RWPE1 (cell line): ENCODE data around the gene MASP1.

Experiments
- CTCF ChIA-PET: fragments of 350-600 bp; sonication (Branson Sonifier 250); formaldehyde crosslinking; extraction: SDS; loops from one replicate; lab custom pipeline; 2021; lab: Yijun Ruan, JAX
- POLR2A ChIA-PET: fragments of 400-600 bp; formaldehyde crosslinking; extraction: SDS; loops from one replicate; lab custom pipeline; 2020; ENCODE audit warnings: antibody characterized with exemption; ENCODE audit not compliant: low non-redundant PET; lab: Yijun Ruan, JAX
- DNase-seq: peaks from one replicate; pipeline ENCODE4 v3.0.0; 2012; ENCODE audit warnings: low spot score
- H3K27ac ChIP-seq: fragments of 450-650 bp; 2 replicates; pipeline ENCODE4 v1.5.1; 2017
- CTCF ChIP-seq: fragments of 450-650 bp; conservative IDR thresholded peaks from 2 replicates; pipeline ENCODE4 v1.5.1; 2017; ENCODE audit warnings: low read depth, mild to moderate bottlenecking

The MASP1 gene

GRCh38 chr3:187257471-187257870, 34.1 kb downstream of the MASP1 start:
- no peak for TF ChIP-seq CTCF
- no peak overlapping the region for H3K27ac ChIP-seq
- DNase-seq, result no peak
- CTCF ChIA-PET, result interaction anchor here (0.8 kb wide), 1 partner anchor 16 kb away, joined by 4 read pairs; no protein-coding TSS in a partner anchor
- POLR2A ChIA-PET, result no interaction called here

- TF ChIP-seq CTCF, result no peak
- H3K27ac ChIP-seq, result no peak overlapping the region
- CTCF ChIA-PET, result interaction anchor here (0.6 to 0.7 kb wide), 3 partner anchors 8 to 91 kb away, joined by 3 to 4 read pairs (median 3); no protein-coding TSS in a partner anchor
- no peak for DNase-seq
- POLR2A ChIA-PET, result no interaction called here
Observed at GRCh38 chr3:187256051-187256616, 35.4 kb downstream of the MASP1 start.

GRCh38 chr3:187255314-187255713, 36.2 kb downstream of the MASP1 start:
- TF ChIP-seq CTCF, result no peak
- H3K27ac ChIP-seq, result no peak overlapping the region
- ChIA-PET POLR2A (no interaction called here), CTCF (interaction anchor here (0.7 kb wide), 1 partner anchor 31 kb away, joined by 3 read pairs; no protein-coding TSS in a partner anchor)
- no peak for DNase-seq

GRCh38 chr3:187252311-187252710, 39.2 kb downstream of the MASP1 start:
- DNase-seq, result no peak
- ChIA-PET CTCF (interaction anchor here (0.6 kb wide), 1 partner anchor 361 kb away, joined by 3 read pairs; no protein-coding TSS in a partner anchor), POLR2A (no interaction called here)
- H3K27ac ChIP-seq, result no peak overlapping the region
- TF ChIP-seq CTCF, result no peak

- POLR2A ChIA-PET, result no interaction called here
- no peak for TF ChIP-seq CTCF
- DNase-seq, result no peak
- CTCF ChIA-PET, result no interaction called here
- no peak overlapping the region for H3K27ac ChIP-seq
Observed at GRCh38 chr3:187251599-187251998, 39.9 kb downstream of the MASP1 start.

- DNase-seq, result no peak
- CTCF ChIA-PET, result interaction anchor here (0.6 to 0.7 kb wide), 2 partner anchors 9 to 1961 kb away, joined by 3 read pairs; no protein-coding TSS in a partner anchor
Observed at GRCh38 chr3:187247398-187247797, 44.1 kb downstream of the MASP1 start.

More at GRCh38 chr3:187247398-187247797, 44.1 kb downstream of the MASP1 start:
- TF ChIP-seq CTCF, result no peak
- H3K27ac ChIP-seq, result no peak overlapping the region
- POLR2A ChIA-PET, result no interaction called here
